SK-N-SH (cell line): Measurements from ENCODE around the gene TMEM134.

ENCODE experiments used
- ELF1 ChIP-seq: IDR thresholded peaks from 2 replicates; pipeline ENCODE4 v1.4.0; 2012
- EP300 ChIP-seq, 2 experiments: IDR thresholded peaks; 2 replicates each; pipeline versions ENCODE4 v1.4.0 to v1.6.1; 2012; ENCODE audit warnings: borderline replicate concordance in 1 of 2, low read depth in 1 of 2, low read length in 1 of 2
- SIN3A ChIP-seq: IDR thresholded peaks from 2 replicates; pipeline ENCODE4 v1.6.1; 2012; ENCODE audit warnings: low read depth, mild to moderate bottlenecking, low read length, moderate library complexity, borderline replicate concordance
- SMC3 ChIP-seq: IDR thresholded peaks from 2 replicates; pipeline ENCODE4 v1.6.1; 2012; ENCODE audit warnings: low read depth, low read length, improper control_type of control experiment
- TAF1 ChIP-seq: IDR thresholded peaks from 2 replicates; pipeline ENCODE4 v1.6.1; 2012; ENCODE audit warnings: low read depth, mild to moderate bottlenecking, low read length, moderate library complexity, borderline replicate concordance
- TCF12 ChIP-seq: IDR thresholded peaks from 2 replicates; pipeline ENCODE4 v1.4.0; 2012
- YY1 ChIP-seq: IDR thresholded peaks from 2 replicates; pipeline ENCODE4 v1.4.0; 2012; ENCODE audit warnings: low read depth, mild to moderate bottlenecking
- TF ChIP-seq, protein P1 (sequence below): fragments of 200-600 bp; sonication (generic); IDR thresholded peaks from 2 replicates; pipeline ENCODE4 v1.6.1; 2017; ENCODE audit warnings: antibody characterized with exemption, mild to moderate bottlenecking, moderate library complexity
- TF ChIP-seq, protein P2 (sequence below): IDR thresholded peaks from 2 replicates; pipeline ENCODE4 v1.4.0; 2012; ENCODE audit warnings: low read depth, borderline replicate concordance
- TF ChIP-seq, protein P3 (sequence below): IDR thresholded peaks from 2 replicates; pipeline ENCODE4 v1.4.0; 2012; ENCODE audit warnings: low read depth
- TF ChIP-seq, protein P4 (sequence below): IDR thresholded peaks from 2 replicates; pipeline ENCODE4 v1.6.1; 2012; ENCODE audit warnings: mild to moderate bottlenecking, low read depth, low read length, moderate library complexity

DNA sequence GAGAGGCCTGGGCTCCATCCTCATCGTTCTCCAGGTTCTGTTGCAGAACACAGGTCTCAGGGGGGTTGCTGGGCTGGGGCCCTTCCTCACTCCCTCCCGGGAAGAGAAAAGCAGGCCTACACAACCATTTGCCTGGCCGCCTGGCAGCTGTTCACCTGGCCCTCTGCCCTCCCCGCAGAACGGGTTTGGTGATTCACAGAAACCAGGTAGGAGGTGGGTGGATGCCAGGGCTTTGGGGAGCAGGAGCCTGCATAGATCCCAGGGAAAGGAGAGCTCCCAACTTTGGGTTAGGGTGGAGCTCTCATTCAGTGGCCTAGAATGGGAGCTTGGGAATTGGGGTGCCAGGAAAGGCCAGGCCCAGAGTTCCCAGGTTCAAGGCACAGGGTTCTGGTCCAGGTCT lies 995 bp downstream of the TMEM134 start:
- TF ChIP-seq, protein P1, sequence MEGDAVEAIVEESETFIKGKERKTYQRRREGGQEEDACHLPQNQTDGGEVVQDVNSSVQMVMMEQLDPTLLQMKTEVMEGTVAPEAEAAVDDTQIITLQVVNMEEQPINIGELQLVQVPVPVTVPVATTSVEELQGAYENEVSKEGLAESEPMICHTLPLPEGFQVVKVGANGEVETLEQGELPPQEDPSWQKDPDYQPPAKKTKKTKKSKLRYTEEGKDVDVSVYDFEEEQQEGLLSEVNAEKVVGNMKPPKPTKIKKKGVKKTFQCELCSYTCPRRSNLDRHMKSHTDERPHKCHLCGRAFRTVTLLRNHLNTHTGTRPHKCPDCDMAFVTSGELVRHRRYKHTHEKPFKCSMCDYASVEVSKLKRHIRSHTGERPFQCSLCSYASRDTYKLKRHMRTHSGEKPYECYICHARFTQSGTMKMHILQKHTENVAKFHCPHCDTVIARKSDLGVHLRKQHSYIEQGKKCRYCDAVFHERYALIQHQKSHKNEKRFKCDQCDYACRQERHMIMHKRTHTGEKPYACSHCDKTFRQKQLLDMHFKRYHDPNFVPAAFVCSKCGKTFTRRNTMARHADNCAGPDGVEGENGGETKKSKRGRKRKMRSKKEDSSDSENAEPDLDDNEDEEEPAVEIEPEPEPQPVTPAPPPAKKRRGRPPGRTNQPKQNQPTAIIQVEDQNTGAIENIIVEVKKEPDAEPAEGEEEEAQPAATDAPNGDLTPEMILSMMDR, result no peak
- TF ChIP-seq YY1, result no peak
- TF ChIP-seq TAF1, result no peak
- TF ChIP-seq, protein P2, sequence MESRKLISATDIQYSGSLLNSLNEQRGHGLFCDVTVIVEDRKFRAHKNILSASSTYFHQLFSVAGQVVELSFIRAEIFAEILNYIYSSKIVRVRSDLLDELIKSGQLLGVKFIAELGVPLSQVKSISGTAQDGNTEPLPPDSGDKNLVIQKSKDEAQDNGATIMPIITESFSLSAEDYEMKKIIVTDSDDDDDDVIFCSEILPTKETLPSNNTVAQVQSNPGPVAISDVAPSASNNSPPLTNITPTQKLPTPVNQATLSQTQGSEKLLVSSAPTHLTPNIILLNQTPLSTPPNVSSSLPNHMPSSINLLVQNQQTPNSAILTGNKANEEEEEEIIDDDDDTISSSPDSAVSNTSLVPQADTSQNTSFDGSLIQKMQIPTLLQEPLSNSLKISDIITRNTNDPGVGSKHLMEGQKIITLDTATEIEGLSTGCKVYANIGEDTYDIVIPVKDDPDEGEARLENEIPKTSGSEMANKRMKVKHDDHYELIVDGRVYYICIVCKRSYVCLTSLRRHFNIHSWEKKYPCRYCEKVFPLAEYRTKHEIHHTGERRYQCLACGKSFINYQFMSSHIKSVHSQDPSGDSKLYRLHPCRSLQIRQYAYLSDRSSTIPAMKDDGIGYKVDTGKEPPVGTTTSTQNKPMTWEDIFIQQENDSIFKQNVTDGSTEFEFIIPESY, result no peak
- TF ChIP-seq SMC3, result no peak
- TF ChIP-seq, protein P3, sequence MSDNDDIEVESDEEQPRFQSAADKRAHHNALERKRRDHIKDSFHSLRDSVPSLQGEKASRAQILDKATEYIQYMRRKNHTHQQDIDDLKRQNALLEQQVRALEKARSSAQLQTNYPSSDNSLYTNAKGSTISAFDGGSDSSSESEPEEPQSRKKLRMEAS, result no peak
- TF ChIP-seq TCF12, result no peak
- TF ChIP-seq ELF1, result no peak
- TF ChIP-seq, protein P4, sequence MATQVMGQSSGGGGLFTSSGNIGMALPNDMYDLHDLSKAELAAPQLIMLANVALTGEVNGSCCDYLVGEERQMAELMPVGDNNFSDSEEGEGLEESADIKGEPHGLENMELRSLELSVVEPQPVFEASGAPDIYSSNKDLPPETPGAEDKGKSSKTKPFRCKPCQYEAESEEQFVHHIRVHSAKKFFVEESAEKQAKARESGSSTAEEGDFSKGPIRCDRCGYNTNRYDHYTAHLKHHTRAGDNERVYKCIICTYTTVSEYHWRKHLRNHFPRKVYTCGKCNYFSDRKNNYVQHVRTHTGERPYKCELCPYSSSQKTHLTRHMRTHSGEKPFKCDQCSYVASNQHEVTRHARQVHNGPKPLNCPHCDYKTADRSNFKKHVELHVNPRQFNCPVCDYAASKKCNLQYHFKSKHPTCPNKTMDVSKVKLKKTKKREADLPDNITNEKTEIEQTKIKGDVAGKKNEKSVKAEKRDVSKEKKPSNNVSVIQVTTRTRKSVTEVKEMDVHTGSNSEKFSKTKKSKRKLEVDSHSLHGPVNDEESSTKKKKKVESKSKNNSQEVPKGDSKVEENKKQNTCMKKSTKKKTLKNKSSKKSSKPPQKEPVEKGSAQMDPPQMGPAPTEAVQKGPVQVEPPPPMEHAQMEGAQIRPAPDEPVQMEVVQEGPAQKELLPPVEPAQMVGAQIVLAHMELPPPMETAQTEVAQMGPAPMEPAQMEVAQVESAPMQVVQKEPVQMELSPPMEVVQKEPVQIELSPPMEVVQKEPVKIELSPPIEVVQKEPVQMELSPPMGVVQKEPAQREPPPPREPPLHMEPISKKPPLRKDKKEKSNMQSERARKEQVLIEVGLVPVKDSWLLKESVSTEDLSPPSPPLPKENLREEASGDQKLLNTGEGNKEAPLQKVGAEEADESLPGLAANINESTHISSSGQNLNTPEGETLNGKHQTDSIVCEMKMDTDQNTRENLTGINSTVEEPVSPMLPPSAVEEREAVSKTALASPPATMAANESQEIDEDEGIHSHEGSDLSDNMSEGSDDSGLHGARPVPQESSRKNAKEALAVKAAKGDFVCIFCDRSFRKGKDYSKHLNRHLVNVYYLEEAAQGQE, result no peak
- no peak for TF ChIP-seq EP300 (IDR thresholded peaks at IDR 0.05; ENCODE audit: borderline replicate concordance in 1 of 2, low read depth in 1 of 2, low read length in 1 of 2)
- no peak for TF ChIP-seq SIN3A
